ENCODE data around the gene FAM229A. TPM values are rescaled to one million over a fixed set of nuclear protein-coding genes. Genes with fewer than 3 reads are reported as not detected.

The FAM229A gene
- total RNA-seq, 2 donors from 2014 or later = 0.89 to 7.5 TPM

DNA sequence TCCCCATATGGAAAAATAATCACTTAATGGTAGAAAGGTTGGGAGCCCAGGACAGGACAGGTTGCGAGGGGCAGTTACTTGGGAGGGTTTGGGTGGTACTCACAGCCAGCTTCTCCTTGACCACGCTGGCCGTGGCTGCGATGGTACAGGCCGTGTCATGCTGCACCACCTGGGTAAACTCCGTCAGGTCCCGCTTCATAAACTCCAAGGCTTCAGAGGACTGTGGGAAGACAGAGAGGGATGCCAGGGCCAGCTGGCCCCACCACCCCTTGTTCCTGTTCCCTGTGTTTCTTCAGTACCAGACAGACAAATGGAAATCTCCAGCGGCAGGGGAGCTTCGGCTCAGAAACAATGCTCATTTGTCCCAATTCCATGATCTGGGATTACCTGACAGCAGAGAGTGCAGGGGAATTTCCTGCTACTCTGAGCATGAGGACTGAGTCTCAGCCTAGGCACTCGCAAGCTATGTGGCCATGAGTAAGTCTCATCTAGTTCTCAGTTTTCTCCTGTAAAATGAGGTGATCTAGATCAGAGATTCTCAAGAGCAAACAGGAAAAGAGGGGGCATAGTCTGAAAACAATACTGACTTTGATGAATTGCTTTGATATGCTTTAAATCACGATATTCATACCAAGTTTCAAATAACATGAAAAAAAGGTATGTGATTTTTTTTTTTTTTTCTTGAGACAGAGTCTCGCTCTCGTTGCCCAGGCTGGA is 24.5 kb upstream of the FAM229A start:
- TF ChIP-seq, protein P1, sequence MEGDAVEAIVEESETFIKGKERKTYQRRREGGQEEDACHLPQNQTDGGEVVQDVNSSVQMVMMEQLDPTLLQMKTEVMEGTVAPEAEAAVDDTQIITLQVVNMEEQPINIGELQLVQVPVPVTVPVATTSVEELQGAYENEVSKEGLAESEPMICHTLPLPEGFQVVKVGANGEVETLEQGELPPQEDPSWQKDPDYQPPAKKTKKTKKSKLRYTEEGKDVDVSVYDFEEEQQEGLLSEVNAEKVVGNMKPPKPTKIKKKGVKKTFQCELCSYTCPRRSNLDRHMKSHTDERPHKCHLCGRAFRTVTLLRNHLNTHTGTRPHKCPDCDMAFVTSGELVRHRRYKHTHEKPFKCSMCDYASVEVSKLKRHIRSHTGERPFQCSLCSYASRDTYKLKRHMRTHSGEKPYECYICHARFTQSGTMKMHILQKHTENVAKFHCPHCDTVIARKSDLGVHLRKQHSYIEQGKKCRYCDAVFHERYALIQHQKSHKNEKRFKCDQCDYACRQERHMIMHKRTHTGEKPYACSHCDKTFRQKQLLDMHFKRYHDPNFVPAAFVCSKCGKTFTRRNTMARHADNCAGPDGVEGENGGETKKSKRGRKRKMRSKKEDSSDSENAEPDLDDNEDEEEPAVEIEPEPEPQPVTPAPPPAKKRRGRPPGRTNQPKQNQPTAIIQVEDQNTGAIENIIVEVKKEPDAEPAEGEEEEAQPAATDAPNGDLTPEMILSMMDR (IDR thresholded peaks at IDR 0.05) = no peak
- Histone ChIP-seq H3K9me3 (no peaks in the 10 kb centered on the region), H3K4me1 (peaks cover 0 to 13% of the 10 kb centered on the region in 2 donors), H3K27ac (no peak overlapping the region), H3K36me3 (peaks cover 90% of the 10 kb centered on the region), H3K27me3 (no peaks in the 10 kb centered on the region), H3K4me3 (no peak overlapping the region)
- DNase-seq (ENCODE audit: low spot score) = no peak

DNA sequence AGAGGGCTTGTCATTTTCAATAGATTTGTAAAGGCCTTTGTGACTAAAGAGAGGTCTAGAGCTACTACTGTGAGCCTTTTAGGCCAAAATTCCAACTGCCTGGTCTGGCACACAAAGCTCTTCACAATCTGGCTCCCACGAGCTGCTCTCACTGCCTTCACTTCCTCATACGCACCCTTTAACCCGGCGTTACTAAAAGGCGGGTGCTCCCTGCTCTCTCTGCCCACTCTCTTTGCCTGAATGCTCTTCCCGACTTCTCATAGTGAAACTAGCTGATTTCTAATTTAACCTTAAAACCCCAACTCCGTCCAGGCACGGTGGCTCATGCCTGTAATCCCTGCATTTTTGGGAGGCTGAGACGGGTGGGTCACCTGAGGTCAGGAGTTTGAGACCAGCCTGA is 17.8 kb upstream of the FAM229A start:
- peaks cover 99% of the 10 kb centered on the region for H3K36me3 ChIP-seq
- no peak overlapping the region for H3K27ac ChIP-seq
- H3K9me3 ChIP-seq = no peaks in the 10 kb centered on the region
- H3K4me1 ChIP-seq = no peaks in the 10 kb centered on the region
- TF ChIP-seq, protein P1 (IDR thresholded peaks at IDR 0.05) = no peak
- no peak overlapping the region for H3K4me3 ChIP-seq
- H3K27me3 ChIP-seq = no peaks in the 10 kb centered on the region
- DNase-seq (ENCODE audit: low spot score) = no peak

DNA sequence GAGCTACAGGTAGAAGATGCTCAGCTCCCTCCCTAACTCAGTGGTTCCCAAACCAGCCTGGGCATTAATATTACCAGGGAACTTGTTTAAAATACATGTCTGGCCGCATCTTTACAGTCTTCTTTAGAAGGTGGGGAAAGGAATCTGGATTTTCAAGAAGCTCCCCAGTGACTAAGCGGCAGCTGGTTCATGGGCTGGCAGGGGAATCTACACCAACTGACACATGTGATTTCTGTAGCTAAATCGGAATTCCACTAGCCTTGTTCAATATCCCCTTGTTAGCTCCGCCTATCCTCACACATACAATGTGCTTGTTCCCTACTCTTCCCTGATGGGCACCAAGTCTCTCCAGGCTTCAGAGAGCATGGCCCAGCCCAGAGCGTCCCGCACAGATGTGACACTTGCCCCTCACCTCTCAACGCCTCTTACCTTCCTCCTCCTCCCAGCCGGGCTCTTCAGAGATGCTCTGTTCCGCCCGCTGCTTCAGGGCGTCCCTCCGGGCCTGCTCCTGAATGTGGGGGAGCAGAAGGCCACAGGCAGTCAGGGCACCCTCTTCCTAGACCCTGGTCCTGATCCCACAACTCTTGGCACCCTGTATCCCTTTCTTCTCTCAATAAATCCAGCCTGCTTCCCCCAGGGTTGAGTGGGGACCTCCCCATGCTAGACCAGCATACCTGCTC is 15.4 kb upstream of the FAM229A start:
- Histone ChIP-seq H3K27ac (no peak overlapping the region), H3K4me3 (no peak overlapping the region), H3K36me3 (peaks cover 98% of the 10 kb centered on the region), H3K4me1 (no peaks in the 10 kb centered on the region), H3K27me3 (no peaks in the 10 kb centered on the region), H3K9me3 (no peaks in the 10 kb centered on the region)
- TF ChIP-seq, protein P1 (IDR thresholded peaks at IDR 0.05) = no peak
- no peak for DNase-seq (ENCODE audit: low spot score)

DNA sequence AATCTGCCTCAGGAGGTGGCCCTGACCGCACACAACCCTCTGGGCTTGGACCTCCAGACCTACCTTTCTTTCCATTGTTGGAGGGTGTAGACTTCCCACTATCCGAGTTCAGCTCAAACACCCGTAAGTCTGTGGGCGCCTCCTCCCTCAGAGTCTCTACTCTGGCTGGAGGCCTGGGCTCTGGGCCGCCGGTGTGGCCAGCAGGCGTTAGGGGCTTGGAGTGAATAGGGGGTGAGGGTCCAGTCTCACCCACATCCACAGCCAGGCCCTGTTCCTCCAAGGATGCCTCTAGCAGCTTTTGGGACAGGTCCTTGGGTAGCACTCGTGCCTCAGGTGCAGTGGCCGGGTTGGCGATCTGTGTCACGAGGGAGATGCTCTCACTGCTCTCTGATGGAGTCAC is 13.9 kb upstream of the FAM229A start:
- no peaks in the 10 kb centered on the region for H3K4me1 ChIP-seq
- no peaks in the 10 kb centered on the region for H3K27me3 ChIP-seq
- H3K9me3 ChIP-seq = no peaks in the 10 kb centered on the region
- no peak for DNase-seq (ENCODE audit: low spot score)
- H3K4me3 ChIP-seq = no peak overlapping the region
- TF ChIP-seq, protein P1 (IDR thresholded peaks at IDR 0.05) = no peak
- peaks cover 97% of the 10 kb centered on the region for H3K36me3 ChIP-seq
- no peak overlapping the region for H3K27ac ChIP-seq

DNA sequence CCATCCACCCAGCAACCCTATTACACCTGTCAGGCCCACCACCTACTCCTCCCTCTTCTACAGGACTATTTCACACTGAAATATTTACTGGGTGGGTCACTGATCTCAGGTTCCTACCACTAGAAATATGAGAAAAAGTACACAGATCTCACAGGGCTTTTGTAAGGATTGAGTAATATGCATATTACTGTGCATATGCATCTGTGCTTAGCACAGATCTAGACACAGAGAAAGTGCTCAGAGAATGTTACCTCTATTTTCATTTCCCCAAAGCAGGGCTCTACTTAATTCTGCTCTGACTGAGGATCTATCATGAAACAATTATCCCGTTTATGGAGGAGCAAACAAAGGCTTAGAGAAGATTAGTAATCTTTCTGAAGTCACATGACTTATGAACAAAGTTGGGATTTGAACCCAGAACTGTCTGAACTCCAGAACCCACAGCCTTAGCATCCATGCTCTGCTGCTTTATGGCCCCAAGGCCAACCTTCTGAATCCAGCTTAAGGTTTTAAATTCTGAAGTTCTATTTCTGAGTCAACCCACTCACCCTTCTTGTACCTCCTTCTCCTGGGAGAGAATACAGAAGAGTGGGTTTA is 11.8 kb upstream of the FAM229A start:
- Histone ChIP-seq H3K4me1 (no peaks in the 10 kb centered on the region), H3K36me3 (peaks cover 86% of the 10 kb centered on the region), H3K27ac (no peak overlapping the region), H3K9me3 (no peaks in the 10 kb centered on the region), H3K4me3 (no peak overlapping the region), H3K27me3 (no peaks in the 10 kb centered on the region)
- TF ChIP-seq, protein P1 (IDR thresholded peaks at IDR 0.05) = no peak
- DNase-seq (ENCODE audit: low spot score) = no peak
